ENCODE measurements around the gene PPP1R9B.

- no peak for TF ChIP-seq CTCF (IDR thresholded peaks at IDR 0.05; ENCODE audit: insufficient read depth, low read depth, low read length)
- no peak for TF ChIP-seq EZH2 (IDR thresholded peaks at IDR 0.05; ENCODE audit: insufficient read depth, low read length)
These were observed 39.7 kb downstream of the PPP1R9B start for GRCh38 chr17:50110591-50111349.

Measured in astrocyte (in vitro differentiated cells and primary cell).